HepG2 (cell line): ENCODE measurements around the gene MRPL43. TPM values are rescaled to one million over a fixed set of nuclear protein-coding genes. Genes with fewer than 3 reads are reported as not detected.

Experiments
- CREM ChIP-seq, 2 experiments: sonication (generic) in 1 of 2; formaldehyde crosslinking in 1 of 2; IDR thresholded peaks; 2 replicates each; pipeline versions ENCODE4 v1.4.0 to v1.6.1; 2016 to 2020; ENCODE audit warnings: antibody characterized with exemption in 1 of 2, mild to moderate bottlenecking in 1 of 2, missing genetic modification reagents in 1 of 2
- ESRRA ChIP-seq: sonication (generic); formaldehyde crosslinking; IDR thresholded peaks from 2 replicates; pipeline ENCODE4 v1.5.1; 2020; ENCODE audit warnings: mild to moderate bottlenecking, low read depth, missing genetic modification reagents
- FLYWCH1 ChIP-seq: sonication (generic); formaldehyde crosslinking; IDR thresholded peaks from 2 replicates; pipeline ENCODE4 v1.8.1; 2023; ENCODE audit warnings: mild to moderate bottlenecking, missing genetic modification reagents
- FOSL1 ChIP-seq: sonication (generic); formaldehyde crosslinking; IDR thresholded peaks from 2 replicates; pipeline ENCODE4 v1.9.0; 2021; ENCODE audit warnings: missing genetic modification reagents, borderline replicate concordance
- HHEX ChIP-seq: IDR thresholded peaks from 2 replicates; pipeline ENCODE4 v1.6.1; 2016; ENCODE audit warnings: control low read depth
- NR2C2 ChIP-seq: sonication (generic); formaldehyde crosslinking; IDR thresholded peaks from 2 replicates; pipeline ENCODE4 v1.4.0; 2020; ENCODE audit warnings: missing genetic modification reagents, mild to moderate bottlenecking, moderate library complexity, borderline replicate concordance
- SRSF9 ChIP-seq: fragments of 200-400 bp; formaldehyde crosslinking; IDR thresholded peaks from 2 replicates; pipeline ENCODE4 v1.6.1; 2018; ENCODE audit warnings: borderline replicate concordance, mild to moderate bottlenecking, low read depth, low read length; ENCODE audit not compliant: insufficient read depth, poor library complexity, severe bottlenecking
- TBL1XR1 ChIP-seq: fragments of 150-350 bp; IDR thresholded peaks from 2 replicates; pipeline ENCODE4 v1.6.1; 2014; ENCODE audit warnings: borderline replicate concordance, low read length; ENCODE audit not compliant: partially characterized antibody
- TEAD3 ChIP-seq: optimal IDR thresholded peaks from 2 replicates; pipeline ENCODE3; 2016; ENCODE audit warnings: borderline replicate concordance
- ZFP1 ChIP-seq: IDR thresholded peaks from 2 replicates; pipeline ENCODE4 v1.6.1; 2016
- ZNF329 ChIP-seq: sonication (generic); formaldehyde crosslinking; IDR thresholded peaks from 2 replicates; pipeline ENCODE4 v1.9.0; 2021; ENCODE audit warnings: low read depth, mild to moderate bottlenecking, missing genetic modification reagents
- ZNF441 ChIP-seq: sonication (generic); formaldehyde crosslinking; IDR thresholded peaks from 2 replicates; pipeline ENCODE4 v1.7.0; 2021; ENCODE audit warnings: missing genetic modification reagents, borderline replicate concordance
- ZNF460 ChIP-seq: sonication (generic); formaldehyde crosslinking; IDR thresholded peaks from 2 replicates; pipeline ENCODE4 v1.5.1; 2020; ENCODE audit warnings: missing genetic modification reagents, mild to moderate bottlenecking, borderline replicate concordance
- polyA plus RNA-seq, 8 experiments: library from polyadenylated mRNA; depleted of rRNA in 3 of 8; stranded (reverse) in 7 of 8; unstranded in 1 of 8; fragments of >200 nt; fragmentation: Illumina TruSeq in 4 of 8; extraction: Trizol in 4 of 8; gene quantifications; 2 replicates each; pipeline versions ENCODE4 v1.2.1 to v1.2.3, GENCODE V29; 2011 to 2016; ENCODE audit warnings: low read depth in 4 of 8, missing spikeins in 1 of 8, mixed read lengths in 1 of 8; ENCODE audit not compliant: insufficient read depth in 1 of 8
- total RNA-seq, 5 experiments: library from RNA; depleted of rRNA; stranded (reverse); fragments of >200 nt; fragmentation: Illumina TruSeq; extraction: Trizol; gene quantifications; 2 replicates each; pipeline ENCODE4 v1.2.3, GENCODE V29; 2016; ENCODE audit warnings: low read depth in 1 of 5
- TF ChIP-seq, protein P1 (sequence below): IDR thresholded peaks from 2 replicates; pipeline ENCODE4 v1.6.1; 2016; ENCODE audit warnings: missing compliant biosample characterization, missing genetic modification reagents, borderline replicate concordance
- TF ChIP-seq, protein P2 (sequence below): sonication (generic); formaldehyde crosslinking; IDR thresholded peaks from 2 replicates; pipeline ENCODE4 v1.5.0; 2020; ENCODE audit warnings: missing genetic modification reagents
- TF ChIP-seq, protein P3 (sequence below): sonication (generic); formaldehyde crosslinking; IDR thresholded peaks from 2 replicates; pipeline ENCODE4 v1.8.1; 2023; ENCODE audit warnings: missing genetic modification reagents, inconsistent platforms, borderline replicate concordance
- TF ChIP-seq, protein P4 (sequence below): sonication (generic); formaldehyde crosslinking; IDR thresholded peaks from 2 replicates; pipeline ENCODE4 v1.4.0; 2020; ENCODE audit warnings: missing genetic modification reagents
- TF ChIP-seq, protein P5 (sequence below): sonication (generic); formaldehyde crosslinking; IDR thresholded peaks from 2 replicates; pipeline ENCODE4 v1.9.0; 2022; ENCODE audit warnings: missing genetic modification reagents, mild to moderate bottlenecking, borderline replicate concordance
- TF ChIP-seq, protein P6 (sequence below): sonication (generic); formaldehyde crosslinking; IDR thresholded peaks from 2 replicates; pipeline ENCODE4 v1.5.0; 2020; ENCODE audit warnings: mild to moderate bottlenecking, low read depth, missing genetic modification reagents, borderline replicate concordance

Gene MRPL43
- total and polyA plus RNA-seq, 2 of the 13 experiments (the other 11 are each of a cell fraction or from before 2014, with no cell fraction given) = 71.0 to 73.7 TPM

DNA sequence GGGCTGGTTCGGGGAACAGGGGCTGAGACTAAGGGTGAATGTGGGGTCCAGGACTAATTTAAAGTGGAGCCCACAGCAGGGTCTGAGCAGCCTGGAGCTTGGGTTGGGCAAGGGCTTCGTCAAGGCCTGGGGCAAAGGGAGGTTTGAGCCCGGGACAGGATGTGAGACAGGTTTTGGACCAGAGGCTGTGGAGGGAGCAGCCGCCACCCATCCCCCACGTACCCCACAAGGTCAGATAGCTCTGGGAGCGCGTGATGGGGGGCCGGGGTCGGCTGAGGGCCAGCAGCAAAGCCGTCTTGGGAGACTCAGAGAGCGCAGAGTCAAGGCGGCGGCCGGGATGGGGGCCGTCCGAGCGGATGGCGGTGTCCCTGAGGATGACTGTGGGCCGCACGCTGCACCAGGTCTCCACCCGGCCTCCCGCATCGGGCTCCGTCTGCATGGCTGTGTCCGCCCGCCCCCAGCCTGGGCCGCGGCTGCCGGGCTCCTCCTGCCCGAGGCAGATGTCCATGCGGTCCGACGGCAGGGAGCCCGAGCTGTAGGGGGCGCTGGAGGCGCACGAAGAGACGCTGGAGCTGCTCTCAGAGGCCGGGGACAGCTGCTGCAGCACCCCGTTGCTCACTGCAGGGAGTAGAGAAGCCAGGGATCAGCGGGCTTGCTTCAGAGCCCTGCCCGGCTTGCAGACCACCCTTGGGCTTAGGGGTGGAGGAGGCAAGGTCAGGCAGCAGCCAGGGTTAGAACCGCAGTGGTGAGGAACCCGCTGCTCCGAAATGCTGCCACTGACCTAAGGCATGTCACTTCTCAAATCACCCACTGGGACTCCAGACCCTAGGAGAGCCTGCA, 31.5 kb upstream of the MRPL43 start (continued):
- TF ChIP-seq, protein P1, sequence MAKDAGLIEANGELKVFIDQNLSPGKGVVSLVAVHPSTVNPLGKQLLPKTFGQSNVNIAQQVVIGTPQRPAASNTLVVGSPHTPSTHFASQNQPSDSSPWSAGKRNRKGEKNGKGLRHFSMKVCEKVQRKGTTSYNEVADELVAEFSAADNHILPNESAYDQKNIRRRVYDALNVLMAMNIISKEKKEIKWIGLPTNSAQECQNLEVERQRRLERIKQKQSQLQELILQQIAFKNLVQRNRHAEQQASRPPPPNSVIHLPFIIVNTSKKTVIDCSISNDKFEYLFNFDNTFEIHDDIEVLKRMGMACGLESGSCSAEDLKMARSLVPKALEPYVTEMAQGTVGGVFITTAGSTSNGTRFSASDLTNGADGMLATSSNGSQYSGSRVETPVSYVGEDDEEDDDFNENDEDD = peak; percentile 63; the same call in 1 of the 2 replicates
- TF ChIP-seq TBL1XR1 (no peak), FOSL1 (CRISPR knock-in tag) (no peak), ESRRA (CRISPR knock-in tag) (peak; percentile 28; the same call in 1 of the 2 replicates), TEAD3 (CRISPR knock-in tag) (peak; percentile 50), SRSF9 (no peak), ZNF329 (CRISPR knock-in tag) (0 out of 2 replicates have a peak, but pooled peaks have one; percentile 36), CREM (IDR thresholded peaks at IDR 0.05) (no peak), CREM (CRISPR knock-in tag; IDR thresholded peaks at IDR 0.05) (no peak), NR2C2 (CRISPR knock-in tag) (no peak), ZNF460 (CRISPR knock-in tag) (no peak), FLYWCH1 (CRISPR knock-in tag) (no peak), HHEX (CRISPR knock-in tag) (no peak), ZFP1 (CRISPR knock-in tag) (peak; percentile 78; the same call in 1 of the 2 replicates), ZNF441 (CRISPR knock-in tag) (peak; percentile 25; the same call in 1 of the 2 replicates)
- TF ChIP-seq, protein P2, sequence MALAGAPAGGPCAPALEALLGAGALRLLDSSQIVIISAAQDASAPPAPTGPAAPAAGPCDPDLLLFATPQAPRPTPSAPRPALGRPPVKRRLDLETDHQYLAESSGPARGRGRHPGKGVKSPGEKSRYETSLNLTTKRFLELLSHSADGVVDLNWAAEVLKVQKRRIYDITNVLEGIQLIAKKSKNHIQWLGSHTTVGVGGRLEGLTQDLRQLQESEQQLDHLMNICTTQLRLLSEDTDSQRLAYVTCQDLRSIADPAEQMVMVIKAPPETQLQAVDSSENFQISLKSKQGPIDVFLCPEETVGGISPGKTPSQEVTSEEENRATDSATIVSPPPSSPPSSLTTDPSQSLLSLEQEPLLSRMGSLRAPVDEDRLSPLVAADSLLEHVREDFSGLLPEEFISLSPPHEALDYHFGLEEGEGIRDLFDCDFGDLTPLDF (CRISPR knock-in tag) = no peak
- TF ChIP-seq, protein P3, sequence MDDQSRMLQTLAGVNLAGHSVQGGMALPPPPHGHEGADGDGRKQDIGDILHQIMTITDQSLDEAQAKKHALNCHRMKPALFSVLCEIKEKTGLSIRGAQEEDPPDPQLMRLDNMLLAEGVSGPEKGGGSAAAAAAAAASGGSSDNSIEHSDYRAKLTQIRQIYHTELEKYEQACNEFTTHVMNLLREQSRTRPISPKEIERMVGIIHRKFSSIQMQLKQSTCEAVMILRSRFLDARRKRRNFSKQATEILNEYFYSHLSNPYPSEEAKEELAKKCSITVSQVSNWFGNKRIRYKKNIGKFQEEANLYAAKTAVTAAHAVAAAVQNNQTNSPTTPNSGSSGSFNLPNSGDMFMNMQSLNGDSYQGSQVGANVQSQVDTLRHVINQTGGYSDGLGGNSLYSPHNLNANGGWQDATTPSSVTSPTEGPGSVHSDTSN (CRISPR knock-in tag) = no peak
- TF ChIP-seq, protein P4, sequence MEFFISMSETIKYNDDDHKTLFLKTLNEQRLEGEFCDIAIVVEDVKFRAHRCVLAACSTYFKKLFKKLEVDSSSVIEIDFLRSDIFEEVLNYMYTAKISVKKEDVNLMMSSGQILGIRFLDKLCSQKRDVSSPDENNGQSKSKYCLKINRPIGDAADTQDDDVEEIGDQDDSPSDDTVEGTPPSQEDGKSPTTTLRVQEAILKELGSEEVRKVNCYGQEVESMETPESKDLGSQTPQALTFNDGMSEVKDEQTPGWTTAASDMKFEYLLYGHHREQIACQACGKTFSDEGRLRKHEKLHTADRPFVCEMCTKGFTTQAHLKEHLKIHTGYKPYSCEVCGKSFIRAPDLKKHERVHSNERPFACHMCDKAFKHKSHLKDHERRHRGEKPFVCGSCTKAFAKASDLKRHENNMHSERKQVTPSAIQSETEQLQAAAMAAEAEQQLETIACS = no peak
- TF ChIP-seq, protein P5, sequence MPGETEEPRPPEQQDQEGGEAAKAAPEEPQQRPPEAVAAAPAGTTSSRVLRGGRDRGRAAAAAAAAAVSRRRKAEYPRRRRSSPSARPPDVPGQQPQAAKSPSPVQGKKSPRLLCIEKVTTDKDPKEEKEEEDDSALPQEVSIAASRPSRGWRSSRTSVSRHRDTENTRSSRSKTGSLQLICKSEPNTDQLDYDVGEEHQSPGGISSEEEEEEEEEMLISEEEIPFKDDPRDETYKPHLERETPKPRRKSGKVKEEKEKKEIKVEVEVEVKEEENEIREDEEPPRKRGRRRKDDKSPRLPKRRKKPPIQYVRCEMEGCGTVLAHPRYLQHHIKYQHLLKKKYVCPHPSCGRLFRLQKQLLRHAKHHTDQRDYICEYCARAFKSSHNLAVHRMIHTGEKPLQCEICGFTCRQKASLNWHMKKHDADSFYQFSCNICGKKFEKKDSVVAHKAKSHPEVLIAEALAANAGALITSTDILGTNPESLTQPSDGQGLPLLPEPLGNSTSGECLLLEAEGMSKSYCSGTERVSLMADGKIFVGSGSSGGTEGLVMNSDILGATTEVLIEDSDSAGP = peak; percentile 85
- TF ChIP-seq, protein P6, sequence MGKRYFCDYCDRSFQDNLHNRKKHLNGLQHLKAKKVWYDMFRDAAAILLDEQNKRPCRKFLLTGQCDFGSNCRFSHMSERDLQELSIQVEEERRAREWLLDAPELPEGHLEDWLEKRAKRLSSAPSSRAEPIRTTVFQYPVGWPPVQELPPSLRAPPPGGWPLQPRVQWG (CRISPR knock-in tag) = no peak
